Stimulated activated CD8-positive, alpha-beta memory T cell treated with anti-CD3 and anti-CD28 coated beads, Interleukin-4, amount 100 ng/mL, for 4 hours (primary cell): ENCODE results near the gene MMP13.
"Not testable (repeated sequence)": the region's sequence is repeated elsewhere in the genome, so short reads cannot be mapped to it uniquely, and the experiment has no call there.

Experiments used
- DNase-seq, 2 donors: peaks; one replicate each; pipeline ENCODE4 v3.0.0-alpha.2; 2020; ENCODE audit warnings: low read depth in 2 of 2, low spot score in 1 of 2

The MMP13 gene

GRCh38 chr11:102955624-102956023 lies at the start of gene MMP13:
Gene MMP13, minus strand, starts transcription at chr11:102955732. Its CDS starts 27 bp downstream, at chr11:102955705.
- no peak for DNase-seq

GRCh38 chr11:103004234-103004633 lies 48.7 kb upstream of the MMP13 start:
- DNase-seq, result not testable (repeated sequence)

GRCh38 chr11:102994105-102994504 lies 38.6 kb upstream of the MMP13 start:
- DNase-seq, result no peak

- no peak for DNase-seq
These were observed 36.2 kb upstream of the MMP13 start for GRCh38 chr11:102991776-102992175.

- DNase-seq, result no peak
These were observed 34.6 kb upstream of the MMP13 start for GRCh38 chr11:102990145-102990544.

GRCh38 chr11:102989379-102990047 lies 34.0 kb upstream of the MMP13 start:
- no peak for DNase-seq

- no peak for DNase-seq
These were observed 31.3 kb upstream of the MMP13 start for GRCh38 chr11:102986815-102987214.

GRCh38 chr11:102985850-102986249 lies 30.3 kb upstream of the MMP13 start:
- no peak for DNase-seq

GRCh38 chr11:102983486-102983885 lies 28.0 kb upstream of the MMP13 start:
- no peak for DNase-seq

- no peak for DNase-seq
These were observed 25.9 kb upstream of the MMP13 start for GRCh38 chr11:102981324-102981910.

GRCh38 chr11:102974552-102975280 lies 19.2 kb upstream of the MMP13 start:
- no peak for DNase-seq

GRCh38 chr11:102973698-102974097 lies 18.2 kb upstream of the MMP13 start:
- not testable (repeated sequence) for DNase-seq

- no peak for DNase-seq
These were observed 17.3 kb upstream of the MMP13 start for GRCh38 chr11:102972853-102973252.

GRCh38 chr11:102971766-102972165 lies 16.2 kb upstream of the MMP13 start:
- DNase-seq, result no peak

GRCh38 chr11:102967497-102967896 lies 12.0 kb upstream of the MMP13 start:
- DNase-seq, result no peak

- no peak for DNase-seq
These were observed 10.5 kb upstream of the MMP13 start for GRCh38 chr11:102966011-102966410.

GRCh38 chr11:102964867-102965266 lies 9.3 kb upstream of the MMP13 start:
- no peak for DNase-seq

GRCh38 chr11:102957953-102958352 lies 2.4 kb upstream of the MMP13 start:
- no peak for DNase-seq

GRCh38 chr11:102950622-102951081 lies 4.9 kb downstream of the MMP13 start:
- no peak for DNase-seq

GRCh38 chr11:102946237-102946636 lies 9.3 kb downstream of the MMP13 start:
- no peak for DNase-seq

GRCh38 chr11:102940714-102941588 lies 14.6 kb downstream of the MMP13 start:
- DNase-seq, result no peak
